ENCODE results near the gene SKA1. TPM values are rescaled to one million over a fixed set of nuclear protein-coding genes. Genes with fewer than 3 reads are reported as not detected.
A peak's percentile ranks its signal among the peaks of the same experiment; 100 is the strongest.

The SKA1 gene
- total and polyA plus RNA-seq, 7 experiments from 2014 or later: 0.16 to 24.8 (median 0.41) TPM; not detected in 1

GRCh38 chr18:50359806-50360205, 15.0 kb upstream of the SKA1 start:
- H3K4me1 Mint-ChIP-seq: peaks cover 0 to 11% (median 6%) of the 10 kb centered on the region in 7 donors
- DNase-seq: no peak
- Histone ChIP-seq H3K27me3 (ENCODE audit: control insufficient read depth in 2 of 2, insufficient read depth in 2 of 2, low read length in 2 of 2) (no peaks in the 10 kb centered on the region), H3K9me3 (ENCODE audit: control insufficient read depth in 2 of 3, low read length in 3 of 3) (no peaks in the 10 kb centered on the region), H3K4me3 (ENCODE audit: low read length) (no peak overlapping the region), H3K4me1 (ENCODE audit: control insufficient read depth in 2 of 2, insufficient read depth in 2 of 2, low read length in 2 of 2) (peaks cover 0 to 8% of the 10 kb centered on the region in 2 donors), H3K27ac (ENCODE audit: low read depth, low read length) (no peak overlapping the region), H3K36me3 (ENCODE audit: control insufficient read depth in 2 of 3, insufficient read depth in 3 of 3, low read length in 3 of 3) (no peaks in the 10 kb centered on the region)
- no peak for ATAC-seq
- peaks cover 5 to 35% (median 10%) of the 10 kb centered on the region in 5 donors for H3K27me3 Mint-ChIP-seq
- no peak overlapping the region for H3K4me3 Mint-ChIP-seq
- POLR2A ChIA-PET: no interaction called here
- H3K27ac Mint-ChIP-seq: no peak overlapping the region
- H3K9me3 Mint-ChIP-seq: no peaks in the 10 kb centered on the region
- H3K36me3 Mint-ChIP-seq: peaks cover 0 to 2% (median 0%) of the 10 kb centered on the region in 5 donors
- intact Hi-C loops (cut with micrococcal nuclease): loop anchor here (5.0 to 10.0 kb wide), 5 partner anchors 158 to 868 kb away; partner anchors contain the start of gene RPL17 (in 1 of the 2)
- CTCF ChIA-PET: interaction anchor here (0.7 kb wide), 1 partner anchor 37 kb away, joined by 3 read pairs; no protein-coding TSS in a partner anchor

DNA sequence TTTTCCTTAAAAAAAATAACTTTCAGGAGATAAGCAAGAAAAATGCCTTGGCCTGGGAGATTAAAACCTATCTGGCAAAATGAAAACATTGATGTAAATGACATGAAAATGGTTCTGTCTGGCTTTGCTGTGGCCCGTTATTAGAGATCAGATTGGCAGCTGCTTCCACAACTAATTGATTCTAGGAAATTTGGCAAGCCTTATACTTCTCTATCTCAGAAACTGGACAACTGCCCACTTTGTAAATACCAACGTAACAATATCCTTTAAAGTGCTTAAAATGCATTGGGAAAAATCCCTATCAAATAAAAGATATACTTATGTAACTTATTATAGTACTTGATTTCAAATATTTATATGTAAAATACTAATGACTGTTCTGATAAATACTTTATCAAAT, 14.2 kb upstream of the SKA1 start:
- H3K4me3 Mint-ChIP-seq: no peak overlapping the region
- DNase-seq: no peak
- H3K27me3 ChIP-seq (ENCODE audit: control insufficient read depth in 2 of 2, insufficient read depth in 2 of 2, low read length in 2 of 2): no peaks in the 10 kb centered on the region
- no peak overlapping the region for H3K27ac ChIP-seq (ENCODE audit: low read depth, low read length)
- peaks cover 0 to 8% of the 10 kb centered on the region in 2 donors for H3K4me1 ChIP-seq (ENCODE audit: control insufficient read depth in 2 of 2, insufficient read depth in 2 of 2, low read length in 2 of 2)
- peaks cover 0 to 11% (median 6%) of the 10 kb centered on the region in 7 donors for H3K4me1 Mint-ChIP-seq
- peaks cover 0 to 2% (median 0%) of the 10 kb centered on the region in 5 donors for H3K36me3 Mint-ChIP-seq
- H3K36me3 ChIP-seq (ENCODE audit: control insufficient read depth in 2 of 3, insufficient read depth in 3 of 3, low read length in 3 of 3): no peaks in the 10 kb centered on the region
- H3K27me3 Mint-ChIP-seq: peaks cover 5 to 38% (median 13%) of the 10 kb centered on the region in 5 donors
- ChIA-PET POLR2A (no interaction called here), CTCF (no interaction called here)
- intact Hi-C loops (cut with micrococcal nuclease): no loop called here
- H3K9me3 Mint-ChIP-seq: no peaks in the 10 kb centered on the region
- no peak overlapping the region for H3K4me3 ChIP-seq (ENCODE audit: low read length)
- no peaks in the 10 kb centered on the region for H3K9me3 ChIP-seq (ENCODE audit: control insufficient read depth in 2 of 3, low read length in 3 of 3)
- no peak overlapping the region for H3K27ac Mint-ChIP-seq
- ATAC-seq: no peak

- intact Hi-C loops (cut with micrococcal nuclease): loop anchor here (5.0 to 10.0 kb wide), 5 partner anchors 505 to 1912 kb away; partner anchors contain the start of genes ACAA2 (in 2 of the 2), ELAC1 (in 1 of the 2), ME2 (in 1 of the 2) and MEX3C (in 1 of the 2)
- H3K27ac Mint-ChIP-seq: no peak overlapping the region
- CTCF ChIA-PET: no interaction called here
- Histone ChIP-seq H3K27me3 (ENCODE audit: control insufficient read depth in 2 of 2, insufficient read depth in 2 of 2, low read length in 2 of 2) (peaks cover 0 to 7% of the 10 kb centered on the region in 2 donors), H3K36me3 (ENCODE audit: control insufficient read depth in 2 of 3, insufficient read depth in 3 of 3, low read length in 3 of 3) (no peaks in the 10 kb centered on the region), H3K4me3 (ENCODE audit: low read length) (no peak overlapping the region), H3K4me1 (ENCODE audit: control insufficient read depth in 2 of 2, insufficient read depth in 2 of 2, low read length in 2 of 2) (peaks cover 0 to 7% of the 10 kb centered on the region in 2 donors), H3K27ac (ENCODE audit: low read depth, low read length) (no peak overlapping the region), H3K9me3 (ENCODE audit: control insufficient read depth in 2 of 3, low read length in 3 of 3) (peaks cover 0 to 13% (median 0%) of the 10 kb centered on the region in 3 experiments)
- H3K36me3 Mint-ChIP-seq: peaks cover 0 to 14% (median 12%) of the 10 kb centered on the region in 5 donors
- POLR2A ChIA-PET: no interaction called here
- DNase-seq (no peak), ATAC-seq (no peak)
- peaks cover 4 to 31% (median 16%) of the 10 kb centered on the region in 11 donors for H3K9me3 Mint-ChIP-seq
- peaks cover 19 to 43% (median 37%) of the 10 kb centered on the region in 5 donors for H3K27me3 Mint-ChIP-seq
- peaks cover 0 to 9% (median 5%) of the 10 kb centered on the region in 7 donors for H3K4me1 Mint-ChIP-seq
- no peak overlapping the region for H3K4me3 Mint-ChIP-seq
These were observed 5.2 kb upstream of the SKA1 start for GRCh38 chr18:50369672-50370071.

- Histone ChIP-seq H3K4me3 (ENCODE audit: low read length) (no peak overlapping the region), H3K4me1 (ENCODE audit: control insufficient read depth in 2 of 2, insufficient read depth in 2 of 2, low read length in 2 of 2) (peaks cover 0 to 13% of the 10 kb centered on the region in 2 donors), H3K27me3 (ENCODE audit: control insufficient read depth in 2 of 2, insufficient read depth in 2 of 2, low read length in 2 of 2) (peaks cover 0 to 7% of the 10 kb centered on the region in 2 donors), H3K27ac (ENCODE audit: low read depth, low read length) (no peak overlapping the region), H3K9me3 (ENCODE audit: control insufficient read depth in 2 of 3, low read length in 3 of 3) (peaks cover 0 to 13% (median 0%) of the 10 kb centered on the region in 3 experiments), H3K36me3 (ENCODE audit: control insufficient read depth in 2 of 3, insufficient read depth in 3 of 3, low read length in 3 of 3) (no peaks in the 10 kb centered on the region)
- Mint-ChIP-seq H3K4me3 (peak overlapping the region in 1 of 10 donors; percentile 51), H3K27me3 (peaks cover 12 to 24% (median 23%) of the 10 kb centered on the region in 5 donors), H3K9me3 (peaks cover 4 to 30% (median 16%) of the 10 kb centered on the region in 11 donors), H3K36me3 (peaks cover 0 to 15% (median 13%) of the 10 kb centered on the region in 5 donors), H3K4me1 (peaks cover 0 to 30% (median 14%) of the 10 kb centered on the region in 7 donors), H3K27ac (peak overlapping the region in 1 of 9 donors; percentile 36)
- CTCF ChIA-PET: no interaction called here
- POLR2A ChIA-PET: no interaction called here
- intact Hi-C loops (cut with micrococcal nuclease): loop anchor here (5.0 to 10.0 kb wide), 5 partner anchors 502 to 1915 kb away; partner anchors contain the start of genes ACAA2 (in 2 of the 2), ELAC1 (in 1 of the 2), ME2 (in 1 of the 2) and MEX3C (in 1 of the 2)
- DNase-seq (no peak), ATAC-seq (no peak)
These were observed 2.1 kb upstream of the SKA1 start for GRCh38 chr18:50372743-50373142.

- no peak overlapping the region for H3K27ac ChIP-seq (ENCODE audit: low read depth, low read length)
- peaks cover 3 to 25% (median 15%) of the 10 kb centered on the region in 11 donors for H3K9me3 Mint-ChIP-seq
- POLR2A ChIA-PET: interaction anchor here (1.3 to 1.9 kb wide), 3 partner anchors 17 to 92 kb away, joined by 4 to 8 read pairs (median 5); partner anchors contain the start of gene MBD1
These were observed 1.2 kb upstream of the SKA1 start for GRCh38 chr18:50373561-50374219.

DNA sequence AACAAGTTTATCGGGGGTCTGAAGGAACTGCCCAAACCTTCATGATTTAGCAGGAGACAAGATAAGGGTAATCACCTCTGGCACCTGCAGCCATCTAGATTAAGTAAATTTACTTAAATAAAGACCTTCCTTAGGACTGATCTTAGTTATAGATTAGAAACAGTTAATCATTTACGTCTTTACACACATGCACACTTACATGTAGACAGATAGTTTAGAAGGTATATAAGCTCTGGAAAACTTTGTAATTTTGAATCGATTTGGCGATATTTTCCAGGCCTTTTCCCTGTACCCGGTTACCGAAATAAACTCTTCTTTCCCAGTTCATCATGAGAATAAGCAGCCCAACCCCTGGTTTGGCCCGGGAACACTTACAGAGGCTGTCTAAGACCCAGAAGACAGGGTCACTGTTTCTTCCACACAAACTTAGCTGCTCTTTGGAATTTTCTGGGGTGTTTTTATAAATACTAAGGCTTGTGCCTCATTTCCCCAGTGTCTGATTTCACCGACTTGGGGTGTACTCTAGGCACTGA, 560 bp upstream of the SKA1 start:
- peak in 1 of 9 donors; percentile 2 for DNase-seq
- peaks cover 0 to 22% (median 12%) of the 10 kb centered on the region in 11 donors for H3K9me3 Mint-ChIP-seq
- POLR2A ChIA-PET: interaction anchor here (0.6 to 1.9 kb wide), 4 partner anchors 18 to 887 kb away, joined by 3 to 8 read pairs (median 4); partner anchors contain the start of genes C18orf32 and MBD1
- Histone ChIP-seq H3K27me3 (ENCODE audit: control insufficient read depth in 2 of 2, insufficient read depth in 2 of 2, low read length in 2 of 2) (peaks cover 0 to 7% of the 10 kb centered on the region in 2 donors), H3K36me3 (ENCODE audit: control insufficient read depth in 2 of 3, insufficient read depth in 3 of 3, low read length in 3 of 3) (no peaks in the 10 kb centered on the region), H3K27ac (ENCODE audit: low read depth, low read length) (peak overlapping the region; percentile 71), H3K4me3 (ENCODE audit: low read length) (peak overlapping the region; percentile 48), H3K9me3 (ENCODE audit: control insufficient read depth in 2 of 3, low read length in 3 of 3) (peaks cover 0 to 12% (median 0%) of the 10 kb centered on the region in 3 experiments), H3K4me1 (ENCODE audit: control insufficient read depth in 2 of 2, insufficient read depth in 2 of 2, low read length in 2 of 2) (peaks cover 0 to 13% of the 10 kb centered on the region in 2 donors)
- H3K36me3 Mint-ChIP-seq: peaks cover 0 to 13% (median 8%) of the 10 kb centered on the region in 5 donors
- peak overlapping the region; percentile 75 to 90 (median 80) for H3K4me3 Mint-ChIP-seq
- ATAC-seq: no peak
- H3K27ac Mint-ChIP-seq: peak overlapping the region; percentile 72 to 91 (median 87)
- CTCF ChIA-PET: no interaction called here
- H3K27me3 Mint-ChIP-seq: peaks cover 0 to 12% (median 10%) of the 10 kb centered on the region in 5 donors
- intact Hi-C loops (cut with micrococcal nuclease): loop anchor here (1.0 to 10.0 kb wide), 12 partner anchors 17 to 1917 kb away; partner anchors contain the start of genes ACAA2 (in 2 of the 2), CFAP53 (in 2 of the 2), CXXC1 (in 2 of the 2) and MBD1 (in 2 of the 2)
- H3K4me1 Mint-ChIP-seq: peaks cover 0 to 34% (median 14%) of the 10 kb centered on the region in 7 donors

More at GRCh38 chr18:50373561-50374219, 1.2 kb upstream of the SKA1 start:
- peaks cover 0 to 7% of the 10 kb centered on the region in 2 donors for H3K27me3 ChIP-seq (ENCODE audit: control insufficient read depth in 2 of 2, insufficient read depth in 2 of 2, low read length in 2 of 2)
- ATAC-seq (no peak), DNase-seq (no peak)
- H3K4me1 Mint-ChIP-seq: peaks cover 0 to 34% (median 14%) of the 10 kb centered on the region in 7 donors
- peaks cover 0 to 13% of the 10 kb centered on the region in 2 donors for H3K4me1 ChIP-seq (ENCODE audit: control insufficient read depth in 2 of 2, insufficient read depth in 2 of 2, low read length in 2 of 2)
- H3K27ac Mint-ChIP-seq: peak overlapping the region in 4 of 9 donors; percentile 28 to 89 (median 80)
- H3K36me3 Mint-ChIP-seq: peaks cover 0 to 13% (median 10%) of the 10 kb centered on the region in 5 donors
- peaks cover 0 to 13% (median 0%) of the 10 kb centered on the region in 3 experiments for H3K9me3 ChIP-seq (ENCODE audit: control insufficient read depth in 2 of 3, low read length in 3 of 3)
- H3K36me3 ChIP-seq (ENCODE audit: control insufficient read depth in 2 of 3, insufficient read depth in 3 of 3, low read length in 3 of 3): no peaks in the 10 kb centered on the region
- H3K4me3 Mint-ChIP-seq: peak overlapping the region in 4 of 10 donors; percentile 21 to 86 (median 78)
- H3K27me3 Mint-ChIP-seq: peaks cover 3 to 16% (median 14%) of the 10 kb centered on the region in 5 donors
- CTCF ChIA-PET: no interaction called here
- H3K4me3 ChIP-seq (ENCODE audit: low read length): no peak overlapping the region
- intact Hi-C loops (cut with micrococcal nuclease): loop anchor here (1.0 to 10.0 kb wide), 12 partner anchors 16 to 1916 kb away; partner anchors contain the start of genes ACAA2 (in 2 of the 2), CFAP53 (in 2 of the 2), CXXC1 (in 2 of the 2) and MBD1 (in 2 of the 2)

Data from naive thymus-derived CD4-positive, alpha-beta T cell (primary cell).